CD4-positive, alpha-beta memory T cell (primary cell): ENCODE results near the gene SPAG16. TPM values are rescaled to one million over a fixed set of nuclear protein-coding genes. Genes with fewer than 3 reads are reported as not detected.

ENCODE experiments used
- CTCF ChIA-PET: fragments of 350-600 bp; sonication (Branson Sonifier 250); formaldehyde crosslinking; loops from one replicate; lab custom pipeline; 2021; ENCODE audit warnings: inconsistent platforms; ENCODE audit not compliant: partially characterized antibody; lab: Charles Lee
- POLR2A ChIA-PET: fragments of 350-600 bp; sonication (Branson Sonifier 250); formaldehyde crosslinking; loops from one replicate; lab custom pipeline; 2021; ENCODE audit not compliant: partially characterized antibody; lab: Charles Lee
- DNase-seq, 5 donors: peaks; one replicate each; pipeline versions ENCODE4 v3.0.0 to v3.0.0-alpha.2; 2020 to 2022; ENCODE audit warnings: mixed read lengths in 1 of 5
- H3K27ac ChIP-seq: one replicate; pipeline ENCODE4 v1.7.0; 2013; ENCODE audit warnings: low read depth, low read length
- H3K27me3 ChIP-seq: 2 replicates; pipeline ENCODE4 v1.7.0; 2013; ENCODE audit warnings: mild to moderate bottlenecking, low read length, moderate library complexity; ENCODE audit not compliant: insufficient read depth
- H3K36me3 ChIP-seq: 2 replicates; pipeline ENCODE4 v1.7.0; 2013; ENCODE audit warnings: mild to moderate bottlenecking, low read length, moderate library complexity; ENCODE audit not compliant: insufficient read depth
- H3K4me1 ChIP-seq: 2 replicates; pipeline ENCODE4 v1.7.0; 2013; ENCODE audit warnings: mild to moderate bottlenecking, low read length, moderate library complexity; ENCODE audit not compliant: insufficient read depth
- H3K4me3 ChIP-seq, 2 donors: one replicate each; pipeline ENCODE4 v1.7.0; 2013; ENCODE audit warnings: low read length in 2 of 2, mild to moderate bottlenecking in 1 of 2
- H3K9me3 ChIP-seq, 2 donors: one replicate each; pipeline ENCODE4 v1.7.0; 2013; ENCODE audit warnings: low read length in 2 of 2, control low read depth in 1 of 2; ENCODE audit not compliant: control insufficient read depth in 1 of 2
- H3K27ac Mint-ChIP-seq, 7 donors: one replicate each; pipeline ENCODE4 v1.8.0; 2020 to 2021; ENCODE audit warnings: mixed read lengths in 7 of 7, mild to moderate bottlenecking in 6 of 7, inconsistent platforms in 3 of 7, moderate library complexity in 3 of 7
- H3K27me3 Mint-ChIP-seq, 2 donors: one replicate each; pipeline ENCODE4 v1.8.0; 2020 to 2021; ENCODE audit warnings: mixed read lengths in 2 of 2
- H3K36me3 Mint-ChIP-seq, 2 donors: one replicate each; pipeline ENCODE4 v1.8.0; 2020 to 2021; ENCODE audit warnings: mixed read lengths in 2 of 2, inconsistent platforms in 1 of 2, mild to moderate bottlenecking in 1 of 2
- H3K4me1 Mint-ChIP-seq, 4 donors: one replicate each; pipeline ENCODE4 v1.8.0; 2020 to 2021; ENCODE audit warnings: mixed read lengths in 4 of 4, mild to moderate bottlenecking in 1 of 4
- H3K4me3 Mint-ChIP-seq, 8 donors: one replicate each; pipeline ENCODE4 v1.8.0; 2020 to 2021; ENCODE audit warnings: mixed read lengths in 8 of 8, mild to moderate bottlenecking in 7 of 8, moderate library complexity in 6 of 8, inconsistent platforms in 3 of 8
- H3K9me3 Mint-ChIP-seq, 8 donors: one replicate each; pipeline ENCODE4 v1.8.0; 2020 to 2021; ENCODE audit warnings: mixed read lengths in 8 of 8, mild to moderate bottlenecking in 5 of 8, inconsistent platforms in 3 of 8, moderate library complexity in 1 of 8
- intact Hi-C: fragments of 100-400 bp; cut with micrococcal nuclease; formaldehyde crosslinking; loops from one replicate; pipeline ENCODE4 v1.15.1; 2023
- polyA plus RNA-seq, 2 donors: library from polyadenylated mRNA; unstranded; fragments of 300-500 nt; fragmentation: Illumina TruSeq; gene quantifications; one replicate each; pipeline ENCODE4 v1.2.3, GENCODE V29; 2021
- total RNA-seq, 2 experiments: library from RNA; stranded (reverse); gene quantifications; one replicate each; pipeline ENCODE4 v1.2.3, GENCODE V29; 2021

SPAG16 gene
- total and polyA plus RNA-seq, 4 experiments from 2014 or later = 6.3 to 21.7 (median 11.2) TPM

- H3K36me3 Mint-ChIP-seq = no peaks in the 10 kb centered on the region
- H3K36me3 ChIP-seq = no peaks in the 10 kb centered on the region
- H3K4me3 Mint-ChIP-seq = no peak overlapping the region
- H3K9me3 Mint-ChIP-seq = peaks cover 0 to 4% (median 0%) of the 10 kb centered on the region in 8 donors
- no peak overlapping the region for H3K4me3 ChIP-seq
- no peaks in the 10 kb centered on the region for H3K27me3 ChIP-seq
- intact Hi-C loops = no loop called here
- H3K27ac Mint-ChIP-seq = no peak overlapping the region
- no peaks in the 10 kb centered on the region for H3K27me3 Mint-ChIP-seq
- no peak overlapping the region for H3K27ac ChIP-seq
- H3K4me1 Mint-ChIP-seq = no peaks in the 10 kb centered on the region
- H3K4me1 ChIP-seq = no peaks in the 10 kb centered on the region
- ChIA-PET POLR2A (no interaction called here), CTCF (no interaction called here)
- DNase-seq = no peak
- H3K9me3 ChIP-seq = no peaks in the 10 kb centered on the region
These were observed 1098.0 kb downstream of the SPAG16 start for GRCh38 chr2:214382229-214382628.

- Mint-ChIP-seq H3K4me3 (no peak overlapping the region), H3K9me3 (peaks cover 0 to 4% (median 0%) of the 10 kb centered on the region in 8 donors), H3K36me3 (no peaks in the 10 kb centered on the region), H3K27me3 (no peaks in the 10 kb centered on the region), H3K27ac (no peak overlapping the region), H3K4me1 (no peaks in the 10 kb centered on the region)
- POLR2A ChIA-PET = no interaction called here
- CTCF ChIA-PET = no interaction called here
- DNase-seq = no peak
- Histone ChIP-seq H3K4me1 (no peaks in the 10 kb centered on the region), H3K4me3 (no peak overlapping the region), H3K27me3 (no peaks in the 10 kb centered on the region), H3K36me3 (no peaks in the 10 kb centered on the region), H3K9me3 (no peaks in the 10 kb centered on the region), H3K27ac (no peak overlapping the region)
- intact Hi-C loops = no loop called here
These were observed 1102.5 kb downstream of the SPAG16 start for GRCh38 chr2:214386720-214387119.

- Mint-ChIP-seq H3K4me3 (no peak overlapping the region), H3K36me3 (no peaks in the 10 kb centered on the region), H3K27ac (no peak overlapping the region), H3K4me1 (no peaks in the 10 kb centered on the region), H3K9me3 (peaks cover 0 to 4% (median 0%) of the 10 kb centered on the region in 8 donors), H3K27me3 (no peaks in the 10 kb centered on the region)
- H3K4me1 ChIP-seq = no peaks in the 10 kb centered on the region
- no peaks in the 10 kb centered on the region for H3K36me3 ChIP-seq
- POLR2A ChIA-PET = no interaction called here
- no peak overlapping the region for H3K4me3 ChIP-seq
- intact Hi-C loops = no loop called here
- H3K27me3 ChIP-seq = no peaks in the 10 kb centered on the region
- CTCF ChIA-PET = no interaction called here
- no peak for DNase-seq
- H3K9me3 ChIP-seq = no peaks in the 10 kb centered on the region
- no peak overlapping the region for H3K27ac ChIP-seq
These were observed 1105.1 kb downstream of the SPAG16 start for GRCh38 chr2:214389334-214389733.

- H3K4me1 ChIP-seq = no peaks in the 10 kb centered on the region
- ChIA-PET CTCF (interaction anchor here (1.1 kb wide), 1 partner anchor 10 kb away, joined by 3 read pairs; no protein-coding TSS in a partner anchor), POLR2A (no interaction called here)
- H3K27me3 ChIP-seq = no peaks in the 10 kb centered on the region
- H3K9me3 ChIP-seq = no peaks in the 10 kb centered on the region
- H3K4me3 ChIP-seq = no peak overlapping the region
- no peak for DNase-seq
- H3K27ac ChIP-seq = no peak overlapping the region
- intact Hi-C loops = no loop called here
- Mint-ChIP-seq H3K4me1 (no peaks in the 10 kb centered on the region), H3K27ac (no peak overlapping the region), H3K4me3 (no peak overlapping the region), H3K36me3 (no peaks in the 10 kb centered on the region), H3K27me3 (no peaks in the 10 kb centered on the region), H3K9me3 (peaks cover 0 to 3% (median 0%) of the 10 kb centered on the region in 8 donors)
- H3K36me3 ChIP-seq = no peaks in the 10 kb centered on the region
These were observed 1109.5 kb downstream of the SPAG16 start for GRCh38 chr2:214393796-214394195.

- POLR2A ChIA-PET = no interaction called here
- no peak overlapping the region for H3K27ac Mint-ChIP-seq
- H3K9me3 Mint-ChIP-seq = peaks cover 0 to 3% (median 0%) of the 10 kb centered on the region in 8 donors
- DNase-seq = no peak
- H3K9me3 ChIP-seq = no peaks in the 10 kb centered on the region
- intact Hi-C loops = no loop called here
- no peaks in the 10 kb centered on the region for H3K27me3 Mint-ChIP-seq
- no peak overlapping the region for H3K4me3 ChIP-seq
- H3K36me3 Mint-ChIP-seq = no peaks in the 10 kb centered on the region
- no peaks in the 10 kb centered on the region for H3K36me3 ChIP-seq
- H3K4me1 ChIP-seq = no peaks in the 10 kb centered on the region
- no peaks in the 10 kb centered on the region for H3K4me1 Mint-ChIP-seq
- H3K4me3 Mint-ChIP-seq = no peak overlapping the region
- CTCF ChIA-PET = interaction anchor here (1.1 kb wide), 1 partner anchor 9 kb away, joined by 3 read pairs; no protein-coding TSS in a partner anchor
- H3K27me3 ChIP-seq = no peaks in the 10 kb centered on the region
- H3K27ac ChIP-seq = no peak overlapping the region
These were observed 1110.8 kb downstream of the SPAG16 start for GRCh38 chr2:214395040-214395439.

- POLR2A ChIA-PET = no interaction called here
- H3K36me3 ChIP-seq = no peaks in the 10 kb centered on the region
- no peaks in the 10 kb centered on the region for H3K4me1 ChIP-seq
- no peak for DNase-seq
- H3K9me3 ChIP-seq = no peaks in the 10 kb centered on the region
- H3K27ac ChIP-seq = no peak overlapping the region
- CTCF ChIA-PET = no interaction called here
- intact Hi-C loops = no loop called here
- H3K27me3 ChIP-seq = no peaks in the 10 kb centered on the region
- no peak overlapping the region for H3K4me3 ChIP-seq
- peaks cover 0 to 3% (median 0%) of the 10 kb centered on the region in 8 donors for H3K9me3 Mint-ChIP-seq
- no peak overlapping the region for H3K27ac Mint-ChIP-seq
- H3K4me1 Mint-ChIP-seq = no peaks in the 10 kb centered on the region
- H3K36me3 Mint-ChIP-seq = no peaks in the 10 kb centered on the region
- no peak overlapping the region for H3K4me3 Mint-ChIP-seq
- H3K27me3 Mint-ChIP-seq = no peaks in the 10 kb centered on the region
These were observed 1117.3 kb downstream of the SPAG16 start for GRCh38 chr2:214401580-214401979.

GRCh38 chr2:214410128-214410775 lies 1126.0 kb downstream of the SPAG16 start:
- H3K9me3 ChIP-seq = no peaks in the 10 kb centered on the region
- no peak overlapping the region for H3K4me3 Mint-ChIP-seq
- peaks cover 0 to 3% (median under 1%) of the 10 kb centered on the region in 8 donors for H3K9me3 Mint-ChIP-seq
- DNase-seq = no peak
- no peaks in the 10 kb centered on the region for H3K4me1 ChIP-seq
- H3K27ac ChIP-seq = no peak overlapping the region
- H3K27me3 Mint-ChIP-seq = no peaks in the 10 kb centered on the region
- H3K27ac Mint-ChIP-seq = no peak overlapping the region
- intact Hi-C loops = no loop called here
- H3K36me3 Mint-ChIP-seq = no peaks in the 10 kb centered on the region
- ChIA-PET CTCF (no interaction called here), POLR2A (no interaction called here)
- no peak overlapping the region for H3K4me3 ChIP-seq
- H3K36me3 ChIP-seq = no peaks in the 10 kb centered on the region
- H3K4me1 Mint-ChIP-seq = no peaks in the 10 kb centered on the region
- no peaks in the 10 kb centered on the region for H3K27me3 ChIP-seq
